Fibroblast of lung (primary cell): Measurements from ENCODE around the gene SLC22A1. TPM values are rescaled to one million over a fixed set of nuclear protein-coding genes. Genes with fewer than 3 reads are reported as not detected.

Experiments used
- DNase-seq, 2 donors: peaks; one replicate each; pipeline versions ENCODE4 v3.0.0 to v3.0.0-alpha.2; 2010; ENCODE audit warnings: low read depth in 2 of 2
- H2AFZ ChIP-seq: 2 replicates; pipeline ENCODE4 v1.5.1; 2012; ENCODE audit warnings: low read length, control low read depth, inconsistent platforms
- H3K27ac ChIP-seq: 2 replicates; pipeline ENCODE4 v1.5.1; 2011; ENCODE audit warnings: low read length, control low read depth; ENCODE audit not compliant: insufficient read depth
- H3K27me3 ChIP-seq: 2 replicates; pipeline ENCODE4 v1.5.1; 2011; ENCODE audit warnings: mild to moderate bottlenecking, low read length; ENCODE audit not compliant: control insufficient read depth, insufficient read depth
- H3K36me3 ChIP-seq: 2 replicates; pipeline ENCODE4 v1.5.1; 2011; ENCODE audit warnings: low read length; ENCODE audit not compliant: control insufficient read depth, insufficient read depth
- H3K4me1 ChIP-seq: 2 replicates; pipeline ENCODE4 v1.5.1; 2011; ENCODE audit warnings: low read length; ENCODE audit not compliant: control insufficient read depth, insufficient read depth; ENCODE audit errors: extremely low read depth
- H3K4me2 ChIP-seq: 2 replicates; pipeline ENCODE4 v1.5.1; 2011; ENCODE audit warnings: low read length, control low read depth; ENCODE audit not compliant: insufficient read depth; ENCODE audit errors: extremely low read depth
- H3K4me3 ChIP-seq, 4 experiments: fragments of 200-600 bp in 1 of 4; sonication (generic) in 1 of 4; replicated peaks in 1 of 4; 2 replicates each; pipeline ENCODE4 v1.5.1; 2011 to 2016; ENCODE audit warnings: low read length in 4 of 4, low read depth in 3 of 4, mild to moderate bottlenecking in 3 of 4, control low read depth in 2 of 4, inconsistent platforms in 1 of 4, mixed read lengths in 1 of 4; ENCODE audit not compliant: insufficient read depth in 1 of 4; ENCODE audit errors: control extremely low read depth in 1 of 4
- H3K79me2 ChIP-seq: 2 replicates; pipeline ENCODE4 v1.5.1; 2012; ENCODE audit warnings: mild to moderate bottlenecking, low read length, inconsistent platforms; ENCODE audit not compliant: control insufficient read depth, insufficient read depth
- H3K9ac ChIP-seq: 2 replicates; pipeline ENCODE4 v1.5.1; 2011; ENCODE audit warnings: mild to moderate bottlenecking, low read length, control low read depth; ENCODE audit not compliant: insufficient read depth
- H3K9me3 ChIP-seq: 2 replicates; pipeline ENCODE4 v1.5.1; 2012; ENCODE audit warnings: low read depth, low read length; ENCODE audit not compliant: control insufficient read depth, insufficient read depth
- H4K20me1 ChIP-seq: 2 replicates; pipeline ENCODE4 v1.5.1; 2011; ENCODE audit warnings: low read length; ENCODE audit not compliant: control insufficient read depth, insufficient read depth; ENCODE audit errors: extremely low read depth
- CTCF ChIP-seq, 2 donors: IDR thresholded peaks in 1 of 2; conservative IDR thresholded peaks in 1 of 2; 1 replicate in 1 of 2; 2 replicates in 1 of 2; pipeline ENCODE4 v1.5.1; 2011 to 2012; ENCODE audit warnings: low read length in 2 of 2, control low read depth in 1 of 2, inconsistent platforms in 1 of 2, low read depth in 1 of 2, mild to moderate bottlenecking in 1 of 2
- EZH2 ChIP-seq: IDR thresholded peaks from 2 replicates; pipeline ENCODE4 v1.5.1; 2012; ENCODE audit warnings: low read length, control low read depth, mild to moderate bottlenecking; ENCODE audit errors: missing control alignments
- polyA plus RNA-seq, 2 donors: library from polyadenylated mRNA; depleted of rRNA in 1 of 2; stranded (reverse) in 1 of 2; unstranded in 1 of 2; fragments of >200 nt; gene quantifications; 2 replicates each; pipeline ENCODE4 v1.2.1, GENCODE V29; 2011 to 2012; ENCODE audit warnings: missing spikeins in 1 of 2
- total RNA-seq: library from RNA; depleted of rRNA; stranded (reverse); fragments of >200 nt; gene quantifications from 2 replicates; pipeline ENCODE4 v1.2.1, GENCODE V29; 2014

The SLC22A1 gene
- total and polyA plus RNA-seq, 2 donors (not counting 1 experiment from before 2014, with no cell fraction given) = 0.06 to 0.50 TPM

- Histone ChIP-seq H3K4me2 (no peak overlapping the region), H3K4me3 (no peak overlapping the region), H2AFZ (no peak overlapping the region), H3K27ac (no peak overlapping the region), H3K9ac (no peak overlapping the region), H4K20me1 (no peaks in the 10 kb centered on the region), H3K4me1 (peaks cover 6% of the 10 kb centered on the region), H3K27me3 (no peaks in the 10 kb centered on the region), H3K9me3 (no peaks in the 10 kb centered on the region), H3K36me3 (no peaks in the 10 kb centered on the region), H3K79me2 (no peaks in the 10 kb centered on the region)
- TF ChIP-seq EZH2 = no peak
- TF ChIP-seq CTCF (conservative IDR thresholded peaks at IDR 0.05 in 1 of 2, IDR thresholded peaks at IDR 0.05 in 1 of 2; ENCODE audit: low read depth in 1 of 2, low read length in 2 of 2) = no peak
- DNase-seq = peak; percentile 79 to 81
These were observed 19.5 kb downstream of the SLC22A1 start for GRCh38 chr6:160141001-160141726.

GRCh38 chr6:160142115-160142715 lies 20.6 kb downstream of the SLC22A1 start:
- no peak for TF ChIP-seq CTCF (conservative IDR thresholded peaks at IDR 0.05 in 1 of 2, IDR thresholded peaks at IDR 0.05 in 1 of 2; ENCODE audit: low read depth in 1 of 2, low read length in 2 of 2)
- TF ChIP-seq EZH2 = no peak
- Histone ChIP-seq H3K27ac (no peak overlapping the region), H3K9ac (no peak overlapping the region), H3K9me3 (no peaks in the 10 kb centered on the region), H3K4me2 (no peak overlapping the region), H3K27me3 (no peaks in the 10 kb centered on the region), H2AFZ (no peak overlapping the region), H3K79me2 (no peaks in the 10 kb centered on the region), H3K4me3 (no peak overlapping the region), H4K20me1 (no peaks in the 10 kb centered on the region), H3K4me1 (peaks cover 6% of the 10 kb centered on the region), H3K36me3 (no peaks in the 10 kb centered on the region)
- no peak for DNase-seq

- Histone ChIP-seq H3K9ac (no peak overlapping the region), H3K4me2 (no peak overlapping the region), H4K20me1 (no peaks in the 10 kb centered on the region), H3K27me3 (no peaks in the 10 kb centered on the region), H3K79me2 (no peaks in the 10 kb centered on the region), H3K27ac (no peak overlapping the region), H2AFZ (no peak overlapping the region), H3K9me3 (no peaks in the 10 kb centered on the region), H3K4me1 (no peaks in the 10 kb centered on the region), H3K4me3 (no peak overlapping the region), H3K36me3 (no peaks in the 10 kb centered on the region)
- no peak for DNase-seq
- TF ChIP-seq EZH2 (no peak), CTCF (conservative IDR thresholded peaks at IDR 0.05 in 1 of 2, IDR thresholded peaks at IDR 0.05 in 1 of 2; ENCODE audit: low read depth in 1 of 2, low read length in 2 of 2) (no peak)
These were observed 25.0 kb downstream of the SLC22A1 start for GRCh38 chr6:160146454-160147145.
